Measurements from ENCODE around the gene TXNDC2. TPM values are rescaled to one million over a fixed set of nuclear protein-coding genes. Genes with fewer than 3 reads are reported as not detected.
A peak's percentile ranks its signal among the peaks of the same experiment; 100 is the strongest.

The TXNDC2 gene
- total and polyA plus RNA-seq, 9 of the 15 experiments (the other 6 are each of a cell fraction or from before 2014, with no cell fraction given), result 1.2 to 4.9 (median 2.3) TPM

DNA sequence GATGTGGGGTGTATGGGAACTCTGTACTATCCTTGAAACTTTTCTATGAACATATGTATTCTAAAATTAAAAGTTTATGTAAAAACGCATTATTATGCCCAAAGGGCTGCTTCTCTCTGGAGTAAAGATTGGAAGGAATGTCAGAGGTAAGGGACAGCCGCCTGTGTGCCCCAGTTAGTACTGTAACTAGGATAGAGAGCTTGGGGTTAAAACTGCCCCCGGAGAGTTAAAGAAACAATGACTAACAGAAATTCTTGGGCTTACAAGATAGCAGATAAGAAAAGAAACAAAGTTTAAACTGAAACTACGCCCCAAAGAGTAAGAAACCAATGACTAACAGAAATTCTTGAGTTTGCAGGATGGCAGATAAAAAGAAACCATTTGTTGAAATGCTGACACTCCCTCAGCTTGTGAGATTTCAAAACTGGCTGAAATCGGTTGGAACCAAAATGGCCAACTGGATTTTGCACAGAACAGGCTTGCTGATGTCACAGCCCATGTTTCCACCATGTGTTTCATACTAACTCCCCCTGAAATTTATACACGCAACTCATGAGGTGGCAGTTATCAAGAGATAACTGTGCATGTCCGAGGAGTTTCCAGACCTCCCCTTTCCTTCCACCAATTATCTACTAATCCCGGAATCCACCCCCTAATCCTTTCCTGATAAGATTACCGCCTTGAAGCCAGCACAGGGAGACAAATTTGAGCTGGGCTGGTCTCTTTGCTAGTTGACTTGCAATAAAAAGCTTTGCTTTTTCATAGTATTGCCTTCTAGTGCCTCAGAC, 8.7 kb upstream of the TXNDC2 start (continued):
- TF ChIP-seq, protein P1, sequence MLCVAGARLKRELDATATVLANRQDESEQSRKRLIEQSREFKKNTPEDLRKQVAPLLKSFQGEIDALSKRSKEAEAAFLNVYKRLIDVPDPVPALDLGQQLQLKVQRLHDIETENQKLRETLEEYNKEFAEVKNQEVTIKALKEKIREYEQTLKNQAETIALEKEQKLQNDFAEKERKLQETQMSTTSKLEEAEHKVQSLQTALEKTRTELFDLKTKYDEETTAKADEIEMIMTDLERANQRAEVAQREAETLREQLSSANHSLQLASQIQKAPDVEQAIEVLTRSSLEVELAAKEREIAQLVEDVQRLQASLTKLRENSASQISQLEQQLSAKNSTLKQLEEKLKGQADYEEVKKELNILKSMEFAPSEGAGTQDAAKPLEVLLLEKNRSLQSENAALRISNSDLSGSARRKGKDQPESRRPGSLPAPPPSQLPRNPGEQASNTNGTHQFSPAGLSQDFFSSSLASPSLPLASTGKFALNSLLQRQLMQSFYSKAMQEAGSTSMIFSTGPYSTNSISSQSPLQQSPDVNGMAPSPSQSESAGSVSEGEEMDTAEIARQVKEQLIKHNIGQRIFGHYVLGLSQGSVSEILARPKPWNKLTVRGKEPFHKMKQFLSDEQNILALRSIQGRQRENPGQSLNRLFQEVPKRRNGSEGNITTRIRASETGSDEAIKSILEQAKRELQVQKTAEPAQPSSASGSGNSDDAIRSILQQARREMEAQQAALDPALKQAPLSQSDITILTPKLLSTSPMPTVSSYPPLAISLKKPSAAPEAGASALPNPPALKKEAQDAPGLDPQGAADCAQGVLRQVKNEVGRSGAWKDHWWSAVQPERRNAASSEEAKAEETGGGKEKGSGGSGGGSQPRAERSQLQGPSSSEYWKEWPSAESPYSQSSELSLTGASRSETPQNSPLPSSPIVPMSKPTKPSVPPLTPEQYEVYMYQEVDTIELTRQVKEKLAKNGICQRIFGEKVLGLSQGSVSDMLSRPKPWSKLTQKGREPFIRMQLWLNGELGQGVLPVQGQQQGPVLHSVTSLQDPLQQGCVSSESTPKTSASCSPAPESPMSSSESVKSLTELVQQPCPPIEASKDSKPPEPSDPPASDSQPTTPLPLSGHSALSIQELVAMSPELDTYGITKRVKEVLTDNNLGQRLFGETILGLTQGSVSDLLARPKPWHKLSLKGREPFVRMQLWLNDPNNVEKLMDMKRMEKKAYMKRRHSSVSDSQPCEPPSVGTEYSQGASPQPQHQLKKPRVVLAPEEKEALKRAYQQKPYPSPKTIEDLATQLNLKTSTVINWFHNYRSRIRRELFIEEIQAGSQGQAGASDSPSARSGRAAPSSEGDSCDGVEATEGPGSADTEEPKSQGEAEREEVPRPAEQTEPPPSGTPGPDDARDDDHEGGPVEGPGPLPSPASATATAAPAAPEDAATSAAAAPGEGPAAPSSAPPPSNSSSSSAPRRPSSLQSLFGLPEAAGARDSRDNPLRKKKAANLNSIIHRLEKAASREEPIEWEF (CRISPR knock-in tag; IDR thresholded peaks at IDR 0.05), result peak; percentile 78
- TF ChIP-seq PHF20 (IDR thresholded peaks at IDR 0.05; ENCODE audit: partially characterized antibody), result no peak
- TF ChIP-seq HDAC3 (IDR thresholded peaks at IDR 0.05; ENCODE audit: borderline replicate concordance, partially characterized antibody), result no peak
- peak in 1 of 2 experiments; percentile 35; a peak in 2 of 4 replicates for TF ChIP-seq SIN3A (IDR thresholded peaks at IDR 0.05; ENCODE audit: borderline replicate concordance in 2 of 2, control insufficient read depth in 1 of 2, low read depth in 2 of 2, low read length in 2 of 2)
- no peak for TF ChIP-seq U2AF2 (optimal IDR thresholded peaks at IDR 0.05; ENCODE audit: low read depth, low read length)
- peak; percentile 22; the same call in 1 of the 2 replicates for TF ChIP-seq SMAD3 (CRISPR knock-in tag; conservative IDR thresholded peaks at IDR 0.05)
- TF ChIP-seq, protein P2, sequence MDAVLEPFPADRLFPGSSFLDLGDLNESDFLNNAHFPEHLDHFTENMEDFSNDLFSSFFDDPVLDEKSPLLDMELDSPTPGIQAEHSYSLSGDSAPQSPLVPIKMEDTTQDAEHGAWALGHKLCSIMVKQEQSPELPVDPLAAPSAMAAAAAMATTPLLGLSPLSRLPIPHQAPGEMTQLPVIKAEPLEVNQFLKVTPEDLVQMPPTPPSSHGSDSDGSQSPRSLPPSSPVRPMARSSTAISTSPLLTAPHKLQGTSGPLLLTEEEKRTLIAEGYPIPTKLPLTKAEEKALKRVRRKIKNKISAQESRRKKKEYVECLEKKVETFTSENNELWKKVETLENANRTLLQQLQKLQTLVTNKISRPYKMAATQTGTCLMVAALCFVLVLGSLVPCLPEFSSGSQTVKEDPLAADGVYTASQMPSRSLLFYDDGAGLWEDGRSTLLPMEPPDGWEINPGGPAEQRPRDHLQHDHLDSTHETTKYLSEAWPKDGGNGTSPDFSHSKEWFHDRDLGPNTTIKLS (IDR thresholded peaks at IDR 0.05; ENCODE audit: borderline replicate concordance, low read depth), result no peak
- TF ChIP-seq, protein P3, sequence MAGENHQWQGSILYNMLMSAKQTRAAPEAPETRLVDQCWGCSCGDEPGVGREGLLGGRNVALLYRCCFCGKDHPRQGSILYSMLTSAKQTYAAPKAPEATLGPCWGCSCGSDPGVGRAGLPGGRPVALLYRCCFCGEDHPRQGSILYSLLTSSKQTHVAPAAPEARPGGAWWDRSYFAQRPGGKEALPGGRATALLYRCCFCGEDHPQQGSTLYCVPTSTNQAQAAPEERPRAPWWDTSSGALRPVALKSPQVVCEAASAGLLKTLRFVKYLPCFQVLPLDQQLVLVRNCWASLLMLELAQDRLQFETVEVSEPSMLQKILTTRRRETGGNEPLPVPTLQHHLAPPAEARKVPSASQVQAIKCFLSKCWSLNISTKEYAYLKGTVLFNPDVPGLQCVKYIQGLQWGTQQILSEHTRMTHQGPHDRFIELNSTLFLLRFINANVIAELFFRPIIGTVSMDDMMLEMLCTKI (IDR thresholded peaks at IDR 0.05; ENCODE audit: partially characterized antibody), result no peak
- TF ChIP-seq C11orf30 (IDR thresholded peaks at IDR 0.05; ENCODE audit: low read depth), result no peak
- TF ChIP-seq NELFE (IDR thresholded peaks at IDR 0.05; ENCODE audit: insufficient read depth, insufficient read length), result no peak
- TF ChIP-seq ZNF217 (CRISPR knock-in tag; IDR thresholded peaks at IDR 0.05), result no peak
- TF ChIP-seq, protein P4, sequence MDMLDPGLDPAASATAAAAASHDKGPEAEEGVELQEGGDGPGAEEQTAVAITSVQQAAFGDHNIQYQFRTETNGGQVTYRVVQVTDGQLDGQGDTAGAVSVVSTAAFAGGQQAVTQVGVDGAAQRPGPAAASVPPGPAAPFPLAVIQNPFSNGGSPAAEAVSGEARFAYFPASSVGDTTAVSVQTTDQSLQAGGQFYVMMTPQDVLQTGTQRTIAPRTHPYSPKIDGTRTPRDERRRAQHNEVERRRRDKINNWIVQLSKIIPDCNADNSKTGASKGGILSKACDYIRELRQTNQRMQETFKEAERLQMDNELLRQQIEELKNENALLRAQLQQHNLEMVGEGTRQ (CRISPR knock-in tag; IDR thresholded peaks at IDR 0.05), result no peak
- no peak for TF ChIP-seq KDM1A (IDR thresholded peaks at IDR 0.05)
- no peak for TF ChIP-seq ZFP30 (CRISPR knock-in tag; IDR thresholded peaks at IDR 0.05; ENCODE audit: borderline replicate concordance)
- TF ChIP-seq ZNF75A (CRISPR knock-in tag; IDR thresholded peaks at IDR 0.05), result no peak
- no peak for TF ChIP-seq NBN (IDR thresholded peaks at IDR 0.05; ENCODE audit: low read depth)
- TF ChIP-seq PURB (CRISPR knock-in tag; IDR thresholded peaks at IDR 0.05; ENCODE audit: low read depth), result no peak
- peak; percentile 96 for TF ChIP-seq KLF16 (IDR thresholded peaks at IDR 0.05)
- TF ChIP-seq GTF2F1 (IDR thresholded peaks at IDR 0.05; ENCODE audit: low read depth, low read length), result 0 out of 2 replicates have a peak, but pooled peaks have one; percentile 36
- no peak for TF ChIP-seq SMARCA4 (IDR thresholded peaks at IDR 0.05)

All from K562 (cell line).